ES-I3 (cell line): ENCODE data around the gene FBXO34.
"Not testable (repeated sequence)": the region's sequence is repeated elsewhere in the genome, so short reads cannot be mapped to it uniquely, and the experiment has no call there.

ENCODE experiments used
- H3K36me3 ChIP-seq: 2 replicates; pipeline ENCODE4 v1.6.1; 2013; ENCODE audit warnings: mild to moderate bottlenecking, low read length, control low read depth, moderate library complexity; ENCODE audit not compliant: insufficient read depth
- H3K4me1 ChIP-seq: 2 replicates; pipeline ENCODE4 v1.6.1; 2013; ENCODE audit warnings: mild to moderate bottlenecking, control low read depth, low read length; ENCODE audit not compliant: insufficient read depth
- H3K9ac ChIP-seq: 2 replicates; pipeline ENCODE4 v1.6.1; 2013; ENCODE audit warnings: low read depth, mild to moderate bottlenecking, low read length, moderate library complexity
- H3K9me3 ChIP-seq: 2 replicates; pipeline ENCODE4 v1.6.1; 2013; ENCODE audit warnings: mild to moderate bottlenecking, low read length, moderate library complexity; ENCODE audit not compliant: control insufficient read depth, insufficient read depth

Gene FBXO34

DNA sequence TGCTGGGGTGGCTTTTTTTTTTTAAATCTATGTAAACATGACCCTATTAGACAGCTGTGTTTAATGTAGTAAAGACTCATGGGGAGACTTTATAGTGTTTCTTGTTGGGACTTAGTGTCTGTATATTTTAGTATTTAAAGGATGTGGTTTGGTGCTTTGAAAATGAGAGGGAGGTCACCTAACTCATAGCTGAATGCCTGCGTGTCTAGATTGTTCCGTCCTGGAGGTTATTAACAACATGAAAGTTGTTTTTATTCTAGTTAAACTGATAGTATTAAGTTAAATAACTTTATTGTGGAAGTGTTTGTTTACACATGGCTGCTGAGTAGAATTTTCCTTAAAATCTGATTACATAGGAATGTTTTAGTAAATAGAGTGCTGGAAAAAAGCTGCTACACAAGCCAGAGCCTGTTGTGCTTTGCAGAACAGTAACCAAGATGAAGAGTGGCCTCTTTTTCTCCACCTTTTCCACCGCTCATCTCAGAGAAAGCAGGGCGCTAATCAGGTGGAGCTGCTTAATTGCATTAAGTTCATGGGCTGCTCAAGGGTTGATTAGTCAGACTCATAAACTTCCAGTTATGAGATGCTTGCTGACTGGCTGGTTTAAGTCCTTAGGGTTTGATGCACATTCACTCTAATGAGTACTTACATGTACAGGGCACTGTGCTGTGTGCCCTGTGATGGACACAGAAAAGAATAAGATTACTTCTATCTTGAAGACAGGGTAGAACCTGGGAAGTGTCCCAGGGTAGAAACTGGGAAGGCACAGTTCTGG lies 62.7 kb downstream of the FBXO34 start:
- H3K9ac ChIP-seq: no peak overlapping the region
- H3K4me1 ChIP-seq: peaks cover 7% of the 10 kb centered on the region
- no peaks in the 10 kb centered on the region for H3K36me3 ChIP-seq
- no peaks in the 10 kb centered on the region for H3K9me3 ChIP-seq

DNA sequence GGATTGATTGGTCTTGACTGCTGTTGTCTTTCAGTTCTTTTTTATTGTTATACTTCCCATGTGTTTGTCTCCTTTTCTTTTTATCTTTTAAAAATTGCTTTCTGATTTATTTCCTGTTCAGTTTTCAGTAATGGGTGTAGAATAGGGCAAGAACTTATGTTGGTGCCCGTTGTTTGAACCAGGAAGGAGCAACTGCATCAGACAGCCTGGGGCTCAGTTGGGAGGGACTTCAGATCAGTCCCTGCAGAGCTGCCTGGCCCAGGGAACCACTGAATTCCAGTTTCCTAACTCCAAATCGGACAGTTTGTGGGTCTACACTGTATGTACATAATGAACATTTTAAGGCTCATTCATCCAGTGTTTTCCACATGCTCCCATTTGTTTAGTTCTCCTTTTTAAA lies 64.9 kb downstream of the FBXO34 start:
- Histone ChIP-seq H3K4me1 (peaks cover 9% of the 10 kb centered on the region), H3K36me3 (no peaks in the 10 kb centered on the region), H3K9me3 (no peaks in the 10 kb centered on the region), H3K9ac (no peak overlapping the region)

DNA sequence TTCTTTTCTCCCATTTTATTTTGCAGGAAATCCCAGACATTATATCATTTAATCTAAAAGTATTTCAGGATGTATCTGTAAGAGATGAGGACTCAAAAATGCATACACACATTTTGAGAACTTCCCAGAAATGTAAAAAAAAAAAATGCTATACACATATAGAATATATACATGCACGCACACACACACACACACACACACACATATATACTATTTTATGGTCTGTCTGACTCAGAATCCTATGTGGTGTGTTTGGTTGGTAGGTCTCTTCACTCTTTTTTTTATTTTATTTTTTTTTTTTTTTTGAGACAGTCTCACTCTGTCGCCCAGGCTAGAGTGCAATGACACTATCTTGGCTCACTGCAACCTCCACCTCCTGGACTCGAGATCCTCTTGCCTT lies 65.5 kb downstream of the FBXO34 start:
- H3K4me1 ChIP-seq: peaks cover 9% of the 10 kb centered on the region
- no peaks in the 10 kb centered on the region for H3K36me3 ChIP-seq
- no peaks in the 10 kb centered on the region for H3K9me3 ChIP-seq
- H3K9ac ChIP-seq: no peak overlapping the region

DNA sequence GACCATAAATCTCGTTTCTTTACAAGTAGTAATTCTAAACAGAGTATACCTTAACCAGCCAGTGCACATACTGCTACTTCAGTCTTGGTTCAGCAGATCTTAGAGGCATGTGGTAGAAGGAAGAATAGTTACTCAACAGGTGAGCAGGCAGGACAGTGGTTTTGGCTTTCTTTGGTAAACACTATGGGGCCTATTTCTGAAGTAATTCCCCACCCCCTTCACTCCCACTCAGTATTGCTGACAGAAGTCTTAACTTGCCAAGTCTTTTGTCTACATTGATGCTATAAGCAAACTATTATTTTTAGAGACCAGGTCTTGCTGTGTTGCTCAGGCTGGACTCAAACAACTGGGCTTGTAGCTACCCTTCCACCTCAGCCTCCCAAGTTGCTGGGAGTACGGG lies 68.5 kb downstream of the FBXO34 start:
- H3K9ac ChIP-seq: no peak overlapping the region
- H3K4me1 ChIP-seq: 0 out of 2 replicates have a peak, but pooled peaks cover 2% of the 10 kb centered on the region
- H3K36me3 ChIP-seq: no peaks in the 10 kb centered on the region
- no peaks in the 10 kb centered on the region for H3K9me3 ChIP-seq

DNA sequence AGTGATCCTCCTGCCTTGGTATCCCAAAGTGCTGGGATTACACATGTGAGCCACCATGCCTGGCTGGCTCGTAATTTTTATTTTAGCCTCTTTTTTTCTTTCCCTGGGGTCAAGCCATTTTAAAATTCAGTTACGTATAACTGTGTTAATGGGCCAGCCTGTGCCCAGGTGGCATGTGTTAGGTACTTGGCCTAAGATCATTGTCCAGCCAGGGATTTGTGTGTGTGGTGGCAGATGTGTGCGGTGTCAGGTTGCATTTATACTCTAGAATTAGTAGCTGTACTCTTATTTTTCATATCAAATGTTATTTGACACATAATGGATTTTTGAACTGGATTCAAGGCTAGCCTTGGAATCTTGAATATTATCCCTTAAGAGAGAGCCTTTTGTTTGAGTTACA lies 69.3 kb downstream of the FBXO34 start:
- no peaks in the 10 kb centered on the region for H3K9me3 ChIP-seq
- no peak overlapping the region for H3K9ac ChIP-seq
- no peaks in the 10 kb centered on the region for H3K36me3 ChIP-seq
- 0 out of 2 replicates have a peak, but pooled peaks cover 2% of the 10 kb centered on the region for H3K4me1 ChIP-seq

DNA sequence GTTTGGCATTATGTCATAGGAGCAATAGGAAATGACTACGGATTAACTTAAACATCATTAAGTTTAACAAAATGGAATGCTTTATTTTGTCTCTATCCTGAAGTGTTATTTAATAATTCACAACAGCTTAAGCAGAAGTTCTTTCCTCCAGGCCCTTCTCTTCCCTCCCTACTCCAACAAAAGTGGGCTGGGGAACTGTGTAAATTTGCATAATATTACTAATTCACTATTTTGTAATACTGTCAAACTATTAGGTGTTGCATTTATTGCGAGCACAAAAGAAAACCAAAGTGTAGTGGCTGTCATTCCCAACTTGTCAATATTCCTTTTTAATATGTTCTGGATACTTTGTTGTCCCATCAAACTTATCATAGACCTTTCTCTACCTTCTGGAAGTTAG lies 70.6 kb downstream of the FBXO34 start:
- no peaks in the 10 kb centered on the region for H3K36me3 ChIP-seq
- H3K9me3 ChIP-seq: no peaks in the 10 kb centered on the region
- H3K4me1 ChIP-seq: 0 out of 2 replicates have a peak, but pooled peaks cover 2% of the 10 kb centered on the region
- H3K9ac ChIP-seq: no peak overlapping the region

DNA sequence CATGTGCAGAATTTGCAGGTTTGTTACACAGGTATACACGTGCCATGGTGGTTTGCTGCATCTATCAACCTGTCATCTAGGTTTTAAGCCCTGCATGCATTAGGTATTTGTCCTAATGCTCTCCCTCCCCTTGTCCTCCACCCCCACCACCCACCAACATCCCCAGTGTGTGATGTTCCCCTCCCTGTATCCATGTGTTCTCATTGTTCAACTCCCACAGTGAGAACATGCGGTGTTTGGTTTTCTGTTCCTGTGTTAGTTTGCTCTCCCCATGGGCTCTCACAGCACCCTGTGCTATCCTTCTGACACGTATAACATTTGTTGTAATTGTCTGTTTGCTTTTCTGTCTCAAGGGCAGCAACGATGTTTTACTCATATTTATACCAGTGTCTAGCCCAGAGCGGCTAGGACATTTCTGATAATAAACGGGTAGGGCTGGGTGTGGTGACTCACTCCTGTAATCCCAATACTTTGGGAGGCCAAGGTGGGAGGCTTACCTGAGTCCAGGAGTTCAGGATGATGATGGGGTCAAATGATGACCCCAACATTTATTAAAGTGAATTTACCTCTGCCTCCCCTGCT lies 73.5 kb downstream of the FBXO34 start:
- not testable (repeated sequence) for H3K9me3 ChIP-seq, H3K4me1 ChIP-seq, H3K36me3 ChIP-seq, H3K9ac ChIP-seq

DNA sequence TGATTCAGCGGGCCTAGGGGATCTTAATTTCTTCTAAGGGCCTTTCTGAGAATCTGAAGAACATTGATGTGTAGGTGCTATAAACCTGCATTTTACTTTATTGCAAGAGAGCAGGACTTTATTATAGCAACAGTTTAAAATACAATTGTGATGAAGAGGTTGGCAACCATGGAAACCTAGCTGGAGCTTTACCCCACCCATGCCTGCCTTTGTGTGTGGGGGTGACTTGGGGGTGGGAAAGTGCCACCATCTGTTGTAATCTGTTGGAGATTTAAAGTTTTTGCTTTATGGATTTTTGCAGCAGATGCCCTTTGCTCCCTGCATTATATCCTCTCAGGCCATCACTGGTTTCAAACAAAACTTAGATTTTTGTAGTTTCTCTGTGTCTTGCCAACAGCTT lies 75.8 kb downstream of the FBXO34 start:
- H3K9me3 ChIP-seq: no peaks in the 10 kb centered on the region
- H3K9ac ChIP-seq: no peak overlapping the region
- H3K36me3 ChIP-seq: 0 out of 2 replicates have a peak, but pooled peaks cover 7% of the 10 kb centered on the region
- H3K4me1 ChIP-seq: no peaks in the 10 kb centered on the region

DNA sequence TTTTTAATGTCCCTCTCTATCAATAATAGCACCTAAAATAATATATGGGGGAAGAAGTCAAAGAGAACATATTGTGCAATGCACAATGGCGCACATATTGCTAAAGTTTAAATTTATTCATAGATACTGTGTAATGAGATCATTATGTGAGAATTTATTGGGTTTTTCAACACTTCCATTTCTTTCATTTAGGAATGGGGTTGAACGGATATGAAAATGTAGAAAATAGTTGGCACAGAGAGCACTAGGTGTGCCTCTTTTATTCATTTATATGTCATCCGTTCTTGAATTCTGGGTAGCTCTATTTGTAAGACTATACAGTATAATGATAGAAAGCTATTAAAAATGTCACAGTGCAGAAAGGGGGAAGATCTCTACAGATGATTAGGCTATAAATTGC lies 76.5 kb downstream of the FBXO34 start:
- 0 out of 2 replicates have a peak, but pooled peaks cover 7% of the 10 kb centered on the region for H3K36me3 ChIP-seq
- no peaks in the 10 kb centered on the region for H3K9me3 ChIP-seq
- no peaks in the 10 kb centered on the region for H3K4me1 ChIP-seq
- no peak overlapping the region for H3K9ac ChIP-seq

DNA sequence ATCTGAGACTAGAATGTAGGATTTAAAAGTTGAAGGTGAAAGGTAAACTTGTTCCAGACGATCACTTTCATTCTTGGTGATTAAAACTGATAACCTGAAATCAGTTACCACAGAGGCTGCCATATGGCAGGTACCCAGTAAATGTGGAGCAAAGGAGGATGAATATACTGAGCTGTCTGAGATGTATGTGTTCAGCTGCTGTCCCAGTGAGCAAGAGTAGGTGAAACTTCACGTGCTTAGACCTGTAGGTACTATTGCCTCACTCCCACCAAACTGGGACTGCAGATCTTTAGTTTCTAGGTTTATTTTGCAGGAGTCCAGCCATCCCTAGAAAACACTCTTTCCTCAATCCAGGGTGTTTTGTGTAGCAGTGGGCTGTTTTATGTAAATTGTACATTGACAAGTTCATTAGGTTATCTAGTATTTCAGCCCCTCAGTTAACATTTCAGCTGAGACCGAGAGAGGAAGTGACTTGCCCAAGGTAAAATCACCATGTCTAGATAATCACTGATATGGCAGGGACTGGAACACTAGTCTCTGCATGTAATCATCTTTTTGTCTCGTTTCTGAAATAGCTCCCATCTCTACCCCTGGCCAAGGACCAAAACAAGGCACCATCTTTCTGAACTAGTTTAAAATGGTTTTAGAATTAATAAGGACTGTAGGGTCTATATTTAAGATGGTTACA lies 77.7 kb downstream of the FBXO34 start:
- no peak overlapping the region for H3K9ac ChIP-seq
- no peaks in the 10 kb centered on the region for H3K4me1 ChIP-seq
- 0 out of 2 replicates have a peak, but pooled peaks cover 7% of the 10 kb centered on the region for H3K36me3 ChIP-seq
- no peaks in the 10 kb centered on the region for H3K9me3 ChIP-seq

DNA sequence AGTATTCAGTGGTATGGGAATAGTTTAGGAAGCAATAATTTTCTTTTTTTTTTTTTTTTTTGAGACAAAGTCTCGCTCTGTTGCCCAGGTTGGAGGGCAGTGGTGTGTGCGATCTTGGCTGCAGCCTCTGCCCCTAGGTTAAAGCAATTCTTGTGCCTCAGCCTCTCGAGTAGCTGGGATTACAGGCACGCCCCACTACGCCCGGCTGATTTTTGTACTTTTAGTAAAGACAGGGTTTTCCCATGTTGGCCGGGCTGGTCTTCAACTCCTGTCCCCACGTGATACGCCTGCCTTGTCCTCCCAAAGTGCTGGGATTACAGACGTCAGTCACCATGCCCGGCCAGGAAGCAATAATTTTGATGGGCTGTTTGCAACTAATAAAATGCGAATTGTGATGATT lies 78.3 kb downstream of the FBXO34 start:
- no peaks in the 10 kb centered on the region for H3K9me3 ChIP-seq
- peaks cover 4% of the 10 kb centered on the region; the same call in 1 of the 2 replicates for H3K4me1 ChIP-seq
- no peak overlapping the region for H3K9ac ChIP-seq
- 0 out of 2 replicates have a peak, but pooled peaks cover 7% of the 10 kb centered on the region for H3K36me3 ChIP-seq

DNA sequence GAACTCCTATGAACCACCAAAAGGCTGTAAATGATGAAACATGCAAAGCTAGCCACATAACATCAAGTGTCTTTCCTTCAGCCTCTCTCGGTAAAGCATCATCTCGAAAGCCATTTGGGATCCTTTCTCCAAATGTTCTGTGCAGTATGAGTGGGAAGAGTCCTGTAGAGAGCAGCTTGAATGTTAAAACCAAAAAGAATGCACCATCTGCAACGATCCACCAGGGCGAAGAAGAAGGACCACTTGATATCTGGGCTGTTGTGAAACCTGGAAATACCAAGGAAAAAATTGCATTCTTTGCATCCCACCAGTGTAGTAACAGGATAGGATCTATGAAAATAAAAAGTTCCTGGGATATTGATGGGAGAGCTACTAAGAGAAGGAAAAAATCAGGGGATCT lies 79.2 kb downstream of the FBXO34 start:
- Histone ChIP-seq H3K4me1 (peaks cover 4% of the 10 kb centered on the region; the same call in 1 of the 2 replicates), H3K9me3 (no peaks in the 10 kb centered on the region), H3K9ac (no peak overlapping the region), H3K36me3 (0 out of 2 replicates have a peak, but pooled peaks cover 7% of the 10 kb centered on the region)

DNA sequence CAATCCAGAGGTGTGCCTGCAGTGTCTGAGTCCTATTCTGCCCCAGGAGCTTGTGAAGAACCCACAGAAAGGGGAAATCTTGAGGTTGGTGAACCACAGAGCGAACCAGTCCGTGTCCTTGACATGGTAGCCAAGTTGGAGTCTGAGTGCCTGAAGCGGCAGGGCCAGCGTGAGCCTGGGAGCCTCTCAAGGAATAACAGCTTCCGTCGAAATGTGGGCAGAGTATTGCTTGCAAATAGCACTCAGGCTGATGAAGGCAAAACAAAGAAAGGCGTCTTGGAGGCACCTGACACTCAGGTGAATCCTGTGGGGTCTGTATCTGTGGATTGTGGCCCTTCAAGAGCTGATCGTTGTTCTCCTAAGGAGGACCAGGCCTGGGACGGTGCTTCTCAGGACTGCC lies 79.9 kb downstream of the FBXO34 start:
- Histone ChIP-seq H3K9me3 (no peaks in the 10 kb centered on the region), H3K9ac (no peak overlapping the region)

DNA sequence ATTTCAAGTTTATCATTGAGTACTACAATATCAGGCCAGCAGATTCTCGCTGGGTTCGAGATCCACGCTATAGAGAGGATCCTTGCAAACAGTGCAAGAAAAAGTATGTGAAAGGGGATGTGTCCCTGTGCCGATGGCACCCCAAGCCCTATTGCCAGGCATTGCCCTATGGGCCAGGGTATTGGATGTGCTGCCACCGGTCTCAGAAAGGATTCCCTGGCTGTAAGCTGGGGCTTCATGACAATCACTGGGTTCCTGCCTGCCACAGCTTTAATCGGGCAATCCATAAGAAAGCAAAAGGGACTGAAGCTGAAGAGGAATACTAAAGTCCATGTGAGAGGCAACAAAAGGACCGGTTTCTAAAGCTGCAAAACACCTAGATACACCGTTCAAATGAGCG lies 81.0 kb downstream of the FBXO34 start:
- Histone ChIP-seq H3K4me1 (peaks cover 4% of the 10 kb centered on the region; the same call in 1 of the 2 replicates), H3K9me3 (no peaks in the 10 kb centered on the region), H3K9ac (no peak overlapping the region), H3K36me3 (0 out of 2 replicates have a peak, but pooled peaks cover 7% of the 10 kb centered on the region)

More for the DNA sequence above, 79.9 kb downstream of the FBXO34 start:
- H3K36me3 ChIP-seq: 0 out of 2 replicates have a peak, but pooled peaks cover 7% of the 10 kb centered on the region
- peaks cover 4% of the 10 kb centered on the region; the same call in 1 of the 2 replicates for H3K4me1 ChIP-seq
